Measurements from ENCODE around the gene GABRA6. TPM values are rescaled to one million over a fixed set of nuclear protein-coding genes. Genes with fewer than 3 reads are reported as not detected.

Gene GABRA6
- polyA plus RNA-seq, 2 of the 4 experiments (the other 2 are of a cell fraction), result not detected

GRCh38 chr5:161687316-161687715 lies 1.8 kb downstream of the GABRA6 start:
- no peak for ATAC-seq
- CTCF ChIA-PET, result no interaction called here
- WGBS (ENCODE audit: missing lambda C conversion rate), result 0% methylated on average over 2 of the region's 2 CpGs

GRCh38 chr5:161691911-161692310 lies 6.4 kb downstream of the GABRA6 start:
- no peak for TF ChIP-seq SREBF2 (IDR thresholded peaks at IDR 0.05)
- TF ChIP-seq RNF2 (IDR thresholded peaks at IDR 0.05; ENCODE audit: borderline replicate concordance, low read depth), result no peak
- TF ChIP-seq CHD4 (IDR thresholded peaks at IDR 0.05; ENCODE audit: borderline replicate concordance), result no peak
- no peak for TF ChIP-seq GATA3 (IDR thresholded peaks at IDR 0.05; ENCODE audit: borderline replicate concordance)
- TF ChIP-seq BCL3 (IDR thresholded peaks at IDR 0.05), result no peak
- TF ChIP-seq HOXB5 (CRISPR knock-in tag; IDR thresholded peaks at IDR 0.05), result no peak
- TF ChIP-seq E2F6 (IDR thresholded peaks at IDR 0.05; ENCODE audit: borderline replicate concordance, low read depth), result no peak
- TF ChIP-seq CBX8 (IDR thresholded peaks at IDR 0.05), result no peak
- TF ChIP-seq HOXA7 (CRISPR knock-in tag; IDR thresholded peaks at IDR 0.05), result no peak
- TF ChIP-seq ZSCAN20 (CRISPR knock-in tag; IDR thresholded peaks at IDR 0.05), result no peak
- TF ChIP-seq NPAS2 (CRISPR knock-in tag; IDR thresholded peaks at IDR 0.05; ENCODE audit: borderline replicate concordance), result no peak
- TF ChIP-seq TP53 (CRISPR knock-in tag; IDR thresholded peaks at IDR 0.05), result no peak
- no peak for TF ChIP-seq MYC (IDR thresholded peaks at IDR 0.05; ENCODE audit: borderline replicate concordance, low read length)
- TF ChIP-seq CBX2 (IDR thresholded peaks at IDR 0.05; ENCODE audit: borderline replicate concordance, low read depth), result no peak
- TF ChIP-seq ZFP36 (IDR thresholded peaks at IDR 0.05; ENCODE audit: borderline replicate concordance, partially characterized antibody), result no peak
- ATAC-seq (no peak), FAIRE-seq (no peak), DNase-seq (ENCODE audit: low read depth in 1 of 2, low spot score in 1 of 2) (no peak)
- POLR2A ChIA-PET, result no interaction called here
- H3K4me2 ChIP-seq, result no peak overlapping the region
- no peak overlapping the region for H3K4me3 ChIP-seq
- 21% methylated on average over 6 of the region's 7 CpGs for WGBS (ENCODE audit: missing lambda C conversion rate)
- CTCF ChIA-PET, result no interaction called here
- H3K27ac ChIP-seq, result no peak overlapping the region
- H3K4me1 ChIP-seq, result no peaks in the 10 kb centered on the region
- no peaks in the 10 kb centered on the region for H3K9me3 ChIP-seq

More at GRCh38 chr5:161687316-161687715, 1.8 kb downstream of the GABRA6 start:
- no peaks in the 10 kb centered on the region for H3K9me3 ChIP-seq
- no peak overlapping the region for H3K4me3 ChIP-seq
- no peak for FAIRE-seq
- no peak overlapping the region for H3K4me2 ChIP-seq
- H3K27ac ChIP-seq, result no peak overlapping the region
- POLR2A ChIA-PET, result no interaction called here
- DNase-seq (ENCODE audit: low read depth in 1 of 2, low spot score in 1 of 2), result no peak
- no peaks in the 10 kb centered on the region for H3K4me1 ChIP-seq
- TF ChIP-seq RCOR1 (IDR thresholded peaks at IDR 0.05; ENCODE audit: low read depth, low read length) (no peak), HMGXB4 (CRISPR knock-in tag; IDR thresholded peaks at IDR 0.05; ENCODE audit: borderline replicate concordance) (no peak), PHF8 (IDR thresholded peaks at IDR 0.05; ENCODE audit: borderline replicate concordance, low read depth) (no peak), NR3C1 (IDR thresholded peaks at IDR 0.05) (no peak), USF2 (IDR thresholded peaks at IDR 0.05) (no peak), MAFK (IDR thresholded peaks at IDR 0.05; ENCODE audit: partially characterized antibody) (no peak), CEBPB (IDR thresholded peaks at IDR 0.05) (no peak), NPAS2 (CRISPR knock-in tag; IDR thresholded peaks at IDR 0.05; ENCODE audit: borderline replicate concordance) (no peak), ZSCAN20 (CRISPR knock-in tag; IDR thresholded peaks at IDR 0.05) (no peak), TFCP2L1 (CRISPR knock-in tag; IDR thresholded peaks at IDR 0.05) (no peak), RNF2 (IDR thresholded peaks at IDR 0.05; ENCODE audit: borderline replicate concordance, low read depth) (no peak), SREBF2 (IDR thresholded peaks at IDR 0.05) (no peak), HOXA7 (CRISPR knock-in tag; IDR thresholded peaks at IDR 0.05) (no peak), HEYL (CRISPR knock-in tag; IDR thresholded peaks at IDR 0.05) (no peak), RARB (CRISPR knock-in tag; IDR thresholded peaks at IDR 0.05) (no peak), ZC3H11A (IDR thresholded peaks at IDR 0.05) (no peak)
